NCI-H2196 (cell line): ENCODE results near the gene TRIM62.

Experiments used
- DNase-seq: peaks from one replicate; lab custom pipeline; 2025; ENCODE audit not compliant: unreplicated experiment; lab: John Stamatoyannopoulos, UW

Gene TRIM62

GRCh38 chr1:33162141-33162540 is 19.7 kb downstream of the TRIM62 start:
- DNase-seq: no peak

DNA sequence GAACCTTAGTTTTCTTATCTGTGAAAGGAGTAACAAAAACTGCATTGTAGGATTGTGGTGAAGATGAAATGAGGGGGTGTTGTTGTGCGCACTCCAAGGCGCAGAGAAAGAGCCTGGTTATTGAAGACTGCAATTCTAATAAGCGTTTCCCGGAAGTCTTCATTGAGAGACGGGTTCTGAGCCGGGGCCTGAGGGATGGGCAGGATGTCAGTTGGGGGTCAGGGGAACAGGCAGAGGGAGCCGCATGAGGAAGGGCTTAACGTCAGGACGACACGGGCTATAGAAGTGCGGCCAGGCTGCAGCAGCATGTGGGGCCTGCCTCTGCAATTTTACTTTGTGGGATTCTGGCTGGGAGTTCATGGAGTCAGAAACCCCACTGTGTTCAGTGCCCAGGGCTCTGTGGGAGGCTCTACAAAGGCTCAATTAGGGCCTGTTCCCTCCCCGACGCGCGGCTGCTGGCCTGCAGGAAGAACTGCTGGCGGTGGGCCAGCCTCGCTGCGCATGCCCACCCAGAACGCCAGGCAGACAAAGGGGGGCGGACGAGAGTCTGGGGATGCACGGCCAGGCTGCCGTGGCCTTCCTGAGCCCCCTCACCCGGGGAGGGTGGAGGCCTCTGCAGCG is 20.7 kb downstream of the TRIM62 start:
- DNase-seq: no peak

- DNase-seq: no peak
Measured at GRCh38 chr1:33159577-33159976, 22.3 kb downstream of the TRIM62 start.

DNA sequence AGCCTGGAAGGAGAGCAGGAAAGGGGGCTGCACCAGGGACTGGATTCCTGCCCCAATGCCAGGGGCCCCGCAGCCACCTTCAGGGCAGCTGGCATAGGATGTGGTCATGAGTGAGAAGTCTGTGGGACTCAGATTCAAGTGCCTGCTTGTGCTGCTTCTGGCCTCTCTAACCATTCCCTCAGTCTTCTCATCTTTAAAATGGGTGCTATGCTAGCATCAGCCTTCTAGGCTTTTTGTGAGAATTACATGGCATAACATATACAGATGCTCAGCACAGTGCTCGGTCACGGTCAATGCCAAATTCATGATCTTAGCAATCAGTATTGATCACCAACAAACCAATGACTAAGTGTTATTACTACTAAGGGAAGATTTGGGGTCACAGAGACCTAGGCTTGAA is 23.5 kb downstream of the TRIM62 start:
- DNase-seq: no peak

- no peak for DNase-seq
Measured at GRCh38 chr1:33157131-33157530, 24.7 kb downstream of the TRIM62 start.

- no peak for DNase-seq
Measured at GRCh38 chr1:33155877-33156538, 25.8 kb downstream of the TRIM62 start.

DNA sequence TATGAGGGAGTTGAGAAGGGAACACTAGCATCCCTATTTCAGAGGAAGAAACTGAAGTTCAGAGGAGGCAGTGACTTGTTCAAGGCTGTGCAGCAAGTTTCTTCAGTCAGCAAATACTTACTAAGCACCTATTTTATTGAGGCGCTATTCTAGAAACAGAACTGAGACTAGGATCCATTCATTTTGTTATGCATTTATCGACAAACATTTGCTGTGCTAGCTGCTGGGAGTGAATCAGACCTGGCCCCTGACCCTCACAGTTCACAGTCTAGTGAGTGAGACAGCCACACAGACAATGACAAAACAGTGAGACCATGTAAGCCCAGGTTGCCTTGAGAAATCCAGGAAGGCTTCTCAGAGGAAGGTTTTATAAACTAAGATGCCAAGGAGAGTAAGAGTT is 28.2 kb downstream of the TRIM62 start:
- no peak for DNase-seq

- DNase-seq: peak; percentile 38
Measured at GRCh38 chr1:33152685-33153432, 29.0 kb downstream of the TRIM62 start.

- DNase-seq: no peak
Measured at GRCh38 chr1:33151116-33151515, 30.7 kb downstream of the TRIM62 start.

- DNase-seq: no peak
Measured at GRCh38 chr1:33150522-33150921, 31.3 kb downstream of the TRIM62 start.

DNA sequence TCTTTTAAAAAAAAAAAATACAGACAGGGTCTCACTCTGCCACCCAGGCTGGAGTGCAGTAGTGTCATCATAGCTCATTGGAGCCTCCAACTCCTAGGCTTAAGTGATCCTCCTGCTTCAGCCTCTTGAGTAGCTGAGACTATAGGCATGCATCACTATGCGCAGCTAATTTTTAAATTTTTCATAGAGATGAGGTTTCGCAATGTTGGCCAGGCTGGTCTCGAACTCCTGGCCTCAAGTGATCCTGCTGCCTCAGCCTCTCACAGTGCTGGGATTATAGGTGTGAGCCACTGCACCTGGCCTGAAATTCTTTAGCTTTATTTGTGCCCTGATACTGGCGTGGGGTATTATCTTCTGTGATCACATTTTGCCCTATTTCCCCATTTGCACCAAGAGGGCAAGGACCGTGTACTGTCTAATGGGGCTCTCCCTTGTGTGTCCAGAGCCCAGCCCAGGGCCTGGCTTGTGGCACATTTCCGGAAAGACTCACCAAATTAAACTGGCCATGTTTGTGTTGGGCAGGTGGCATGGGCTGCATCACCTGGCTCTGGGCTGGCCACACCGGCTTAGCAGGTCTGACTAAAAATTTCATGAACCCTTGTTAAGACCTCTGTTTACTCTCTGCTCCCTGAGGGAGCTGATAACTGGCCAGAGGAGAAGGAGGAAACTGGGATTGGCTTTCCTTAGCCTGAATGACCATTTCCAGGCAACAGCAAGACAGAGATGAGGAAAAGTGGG is 32.2 kb downstream of the TRIM62 start:
- no peak for DNase-seq

- DNase-seq: no peak
Measured at GRCh38 chr1:33148615-33149014, 33.2 kb downstream of the TRIM62 start.

DNA sequence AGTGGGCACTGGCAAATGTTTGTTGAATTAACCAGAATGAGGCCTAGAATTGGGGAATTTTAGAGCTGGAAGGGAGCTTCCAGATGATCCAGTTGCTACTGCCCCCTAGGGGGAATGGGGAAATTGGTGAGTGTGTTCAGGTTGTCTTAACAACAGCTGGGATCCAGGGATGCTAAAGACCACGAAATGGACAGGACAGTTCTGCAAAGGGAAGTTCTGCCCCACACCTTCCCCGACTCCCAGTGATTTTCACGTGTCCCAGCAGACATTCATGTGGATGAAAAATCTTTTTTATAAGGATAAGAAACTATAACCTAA is 33.9 kb downstream of the TRIM62 start:
- DNase-seq: no peak

DNA sequence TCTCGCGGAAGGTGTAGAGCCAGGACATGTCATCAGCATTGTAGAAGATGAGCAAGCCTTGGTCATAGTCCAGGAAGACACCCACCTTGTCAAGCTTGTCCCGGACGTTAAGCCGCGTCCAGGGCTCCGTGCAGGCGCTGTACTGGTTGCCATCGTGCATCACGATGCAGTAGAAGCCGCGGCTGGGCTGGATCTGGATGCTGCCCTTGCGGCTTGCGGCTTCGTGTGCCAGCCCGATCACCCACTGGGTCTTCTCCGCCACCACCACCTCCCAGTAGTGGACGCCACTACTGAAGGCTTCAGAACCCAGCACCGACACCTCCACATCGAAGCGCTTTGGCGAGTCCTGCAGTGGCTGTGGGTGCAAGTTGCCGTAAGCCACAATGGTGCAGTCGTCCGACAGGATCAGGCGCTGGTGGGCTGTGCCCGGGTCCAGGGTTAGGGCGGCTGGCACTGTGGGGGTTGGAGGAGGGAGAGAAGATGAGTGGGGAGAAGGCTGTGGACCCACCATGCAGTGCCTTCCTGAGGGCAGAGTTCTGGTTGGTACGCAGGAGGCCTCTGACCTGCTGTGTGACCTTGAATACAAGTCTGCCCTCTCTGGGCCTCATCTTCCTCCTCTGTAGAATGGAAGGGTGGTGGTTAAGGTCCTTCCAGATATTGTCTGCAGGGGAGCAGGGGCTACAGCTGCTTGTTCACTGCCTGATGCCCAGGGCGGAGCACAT is 34.4 kb downstream of the TRIM62 start:
- no peak for DNase-seq

DNA sequence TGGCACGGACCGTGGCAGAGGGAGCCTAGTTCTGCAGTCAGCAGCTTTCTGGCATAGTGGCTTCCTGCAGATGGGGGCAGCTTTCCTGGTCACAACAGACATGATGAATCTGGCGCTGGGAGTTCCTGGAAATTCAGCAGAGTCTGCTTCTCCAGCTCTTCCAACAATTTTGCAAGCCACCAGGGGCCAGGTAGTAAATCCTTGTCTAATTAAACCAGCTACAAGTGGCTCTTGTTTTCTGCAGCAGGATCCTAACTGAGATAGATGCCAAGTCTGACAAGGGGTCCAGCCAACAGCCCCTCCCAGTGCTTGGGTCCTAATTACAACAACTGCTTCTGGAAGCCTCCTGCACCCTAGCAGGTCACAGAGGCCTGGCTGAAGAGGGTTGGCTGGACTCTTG is 35.8 kb downstream of the TRIM62 start:
- no peak for DNase-seq

DNA sequence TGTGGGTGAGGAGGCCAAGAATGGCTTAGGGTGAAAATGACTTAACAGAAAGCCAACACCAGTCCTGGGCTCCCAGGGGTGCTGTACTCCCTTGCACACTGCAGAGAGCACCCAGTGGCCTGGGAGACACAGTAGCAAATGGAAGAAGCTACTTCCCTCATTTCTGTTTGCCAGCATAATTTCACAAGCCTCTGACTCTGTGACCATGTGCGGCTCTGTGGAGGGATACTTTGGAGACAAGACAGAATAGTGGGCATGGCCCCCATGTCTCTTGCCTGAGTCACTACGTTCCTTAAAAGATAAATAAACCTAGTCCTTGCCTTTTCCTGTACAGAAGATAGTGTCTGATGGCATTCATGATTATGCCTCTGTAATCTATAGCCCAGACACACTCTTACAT is 38.1 kb downstream of the TRIM62 start:
- no peak for DNase-seq

GRCh38 chr1:33143176-33143575 is 38.7 kb downstream of the TRIM62 start:
- DNase-seq: no peak

DNA sequence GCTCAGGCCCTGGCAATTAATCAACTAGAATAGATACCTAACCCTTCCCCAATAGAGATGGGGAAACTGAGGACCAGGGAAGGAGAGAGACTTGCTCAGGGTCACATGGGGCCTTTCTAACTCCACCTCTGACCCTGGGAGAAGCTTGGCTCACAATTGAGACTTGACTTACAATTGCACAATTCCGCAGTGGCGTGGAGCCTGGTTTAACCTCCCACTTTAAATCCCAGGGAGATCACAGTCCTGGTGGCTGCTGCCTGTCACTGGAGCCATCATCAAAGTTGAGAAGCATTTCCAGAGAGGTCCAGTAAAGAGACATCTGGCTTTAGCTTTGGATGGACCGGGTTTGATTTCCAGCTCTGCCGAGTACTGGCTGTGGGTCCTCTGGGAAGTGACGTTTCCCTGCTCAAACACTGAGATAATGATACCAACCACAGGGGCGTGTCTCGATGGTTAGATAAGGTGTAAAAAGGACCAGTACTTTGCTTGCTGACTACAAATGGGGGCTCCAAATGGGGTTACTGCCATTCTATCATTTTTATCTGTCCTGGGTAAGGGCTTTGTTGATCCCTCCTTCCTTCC is 39.3 kb downstream of the TRIM62 start:
- DNase-seq: no peak

- DNase-seq: no peak
Measured at GRCh38 chr1:33141781-33142180, 40.1 kb downstream of the TRIM62 start.

GRCh38 chr1:33141216-33141615 is 40.6 kb downstream of the TRIM62 start:
- no peak for DNase-seq
